Neural cell (in vitro differentiated cells): ENCODE results near the gene HES4. TPM values are rescaled to one million over a fixed set of nuclear protein-coding genes. Genes with fewer than 3 reads are reported as not detected.
A peak's percentile ranks its signal among the peaks of the same experiment; 100 is the strongest.

ENCODE experiments used
- H2AFZ ChIP-seq: fragments of 200-600, 300-800 bp; sonication (generic), shearing (Covaris generic); 2 replicates; pipeline ENCODE4 v1.6.0; 2014; ENCODE audit warnings: low read depth, mild to moderate bottlenecking, antibody characterized with exemption, low read length, moderate library complexity
- H3F3A ChIP-seq: fragments of 200-600 bp; shearing (Covaris generic); 2 replicates; pipeline ENCODE4 v1.6.1; 2016; ENCODE audit warnings: mild to moderate bottlenecking, moderate library complexity, mixed read lengths, antibody characterized with exemption, low read length; ENCODE audit not compliant: insufficient read depth, poor library complexity, severe bottlenecking
- H3K27ac ChIP-seq: fragments of 200-600, 300-800 bp; sonication (generic), shearing (Covaris generic); 2 replicates; pipeline ENCODE4 v1.5.1; 2014; ENCODE audit warnings: mild to moderate bottlenecking, low read length, moderate library complexity
- H3K27me3 ChIP-seq: fragments of 300-800, 200-600 bp; sonication (generic), shearing (Covaris generic); 2 replicates; pipeline ENCODE4 v1.6.0; 2014; ENCODE audit warnings: mild to moderate bottlenecking, low read depth, low read length, moderate library complexity; ENCODE audit not compliant: insufficient read depth
- H3K36me3 ChIP-seq: fragments of 300-800, 200-600 bp; sonication (generic), shearing (Covaris generic); 2 replicates; pipeline ENCODE4 v1.5.1; 2014; ENCODE audit warnings: mild to moderate bottlenecking, antibody characterized with exemption, low read length, moderate library complexity; ENCODE audit not compliant: insufficient read depth
- H3K4me2 ChIP-seq: fragments of 300-800, 200-600 bp; sonication (generic), shearing (Covaris generic); 2 replicates; pipeline ENCODE4 v1.6.0; 2014; ENCODE audit warnings: mild to moderate bottlenecking, low read length
- H3K4me3 ChIP-seq: fragments of 300-800, 200-600 bp; sonication (generic), shearing (Covaris generic); 2 replicates; pipeline ENCODE4 v1.5.1; 2014; ENCODE audit warnings: mild to moderate bottlenecking, low read length, moderate library complexity
- H3K79me2 ChIP-seq: fragments of 200-600 bp; shearing (Covaris generic); replicated peaks from 2 replicates; pipeline ENCODE4 v1.6.0; 2014; ENCODE audit warnings: mild to moderate bottlenecking, low read length, moderate library complexity; ENCODE audit not compliant: insufficient read depth
- H3K9ac ChIP-seq: fragments of 300-800, 200-600 bp; sonication (generic), shearing (Covaris generic); 2 replicates; pipeline ENCODE4 v1.6.1; 2016; ENCODE audit warnings: mild to moderate bottlenecking, low read length, mixed read lengths
- H3K9me2 ChIP-seq: fragments of 200-600 bp; shearing (Covaris generic); 2 replicates; pipeline ENCODE4 v1.6.1; 2016; ENCODE audit warnings: mild to moderate bottlenecking, low read length, mixed read lengths; ENCODE audit not compliant: insufficient read depth
- H3K9me3 ChIP-seq: fragments of 200-600, 300-800 bp; sonication (generic), shearing (Covaris generic); 2 replicates; pipeline ENCODE4 v1.6.1; 2016; ENCODE audit warnings: mild to moderate bottlenecking, mixed run types, low read length, moderate library complexity, mixed read lengths
- H4K20me1 ChIP-seq: fragments of 200-600 bp; shearing (Covaris generic); 2 replicates; pipeline ENCODE4 v1.6.1; 2016; ENCODE audit warnings: mild to moderate bottlenecking, mixed run types; ENCODE audit not compliant: insufficient read depth
- CTCF ChIP-seq: fragments of 450-650 bp; IDR thresholded peaks from 2 replicates; pipeline ENCODE4 v1.5.1; 2014; ENCODE audit warnings: antibody characterized with exemption, mild to moderate bottlenecking, moderate library complexity; ENCODE audit not compliant: poor library complexity, severe bottlenecking
- EP300 ChIP-seq: fragments of 450-650 bp; conservative IDR thresholded peaks from 2 replicates; pipeline ENCODE4 v1.6.1; 2014; ENCODE audit warnings: antibody characterized with exemption, mild to moderate bottlenecking, moderate library complexity; ENCODE audit not compliant: poor library complexity, severe bottlenecking
- EZH2 ChIP-seq: fragments of 200-600, 300-800 bp; shearing (Covaris generic), sonication (generic); IDR thresholded peaks from 2 replicates; pipeline ENCODE4 v1.6.1; 2014; ENCODE audit warnings: antibody characterized with exemption, low read length, borderline replicate concordance, mild to moderate bottlenecking; ENCODE audit not compliant: insufficient read depth, poor library complexity, severe bottlenecking
- MXI1 ChIP-seq: fragments of 450-650 bp; conservative IDR thresholded peaks from 2 replicates; pipeline ENCODE4 v1.6.1; 2014; ENCODE audit warnings: antibody characterized with exemption, mild to moderate bottlenecking; ENCODE audit not compliant: poor library complexity, severe bottlenecking
- POLR2AphosphoS5 ChIP-seq: IDR thresholded peaks from 2 replicates; pipeline ENCODE4 v1.6.1; 2012
- RAD21 ChIP-seq: fragments of 450-650 bp; conservative IDR thresholded peaks from 2 replicates; pipeline ENCODE4 v1.6.1; 2014; ENCODE audit warnings: antibody characterized with exemption, mild to moderate bottlenecking, moderate library complexity
- SMC3 ChIP-seq: fragments of 450-650 bp; conservative IDR thresholded peaks from 2 replicates; pipeline ENCODE4 v1.6.1; 2014; ENCODE audit warnings: antibody characterized with exemption, mild to moderate bottlenecking, moderate library complexity; ENCODE audit not compliant: poor library complexity
- TAF1 ChIP-seq: IDR thresholded peaks from 2 replicates; pipeline ENCODE4 v1.6.1; 2012; ENCODE audit warnings: low read depth
- polyA plus RNA-seq: library from polyadenylated mRNA; depleted of rRNA; stranded (reverse); fragments of >200 nt; gene quantifications from 2 replicates; pipeline ENCODE4 v1.2.3, GENCODE V29; 2014
- TF ChIP-seq, protein P1 (sequence below): IDR thresholded peaks from 2 replicates; pipeline ENCODE4 v1.6.1; 2012; ENCODE audit warnings: borderline replicate concordance

HES4 gene
- polyA plus RNA-seq, 1 donor from 2014 or later, result 196 TPM

DNA sequence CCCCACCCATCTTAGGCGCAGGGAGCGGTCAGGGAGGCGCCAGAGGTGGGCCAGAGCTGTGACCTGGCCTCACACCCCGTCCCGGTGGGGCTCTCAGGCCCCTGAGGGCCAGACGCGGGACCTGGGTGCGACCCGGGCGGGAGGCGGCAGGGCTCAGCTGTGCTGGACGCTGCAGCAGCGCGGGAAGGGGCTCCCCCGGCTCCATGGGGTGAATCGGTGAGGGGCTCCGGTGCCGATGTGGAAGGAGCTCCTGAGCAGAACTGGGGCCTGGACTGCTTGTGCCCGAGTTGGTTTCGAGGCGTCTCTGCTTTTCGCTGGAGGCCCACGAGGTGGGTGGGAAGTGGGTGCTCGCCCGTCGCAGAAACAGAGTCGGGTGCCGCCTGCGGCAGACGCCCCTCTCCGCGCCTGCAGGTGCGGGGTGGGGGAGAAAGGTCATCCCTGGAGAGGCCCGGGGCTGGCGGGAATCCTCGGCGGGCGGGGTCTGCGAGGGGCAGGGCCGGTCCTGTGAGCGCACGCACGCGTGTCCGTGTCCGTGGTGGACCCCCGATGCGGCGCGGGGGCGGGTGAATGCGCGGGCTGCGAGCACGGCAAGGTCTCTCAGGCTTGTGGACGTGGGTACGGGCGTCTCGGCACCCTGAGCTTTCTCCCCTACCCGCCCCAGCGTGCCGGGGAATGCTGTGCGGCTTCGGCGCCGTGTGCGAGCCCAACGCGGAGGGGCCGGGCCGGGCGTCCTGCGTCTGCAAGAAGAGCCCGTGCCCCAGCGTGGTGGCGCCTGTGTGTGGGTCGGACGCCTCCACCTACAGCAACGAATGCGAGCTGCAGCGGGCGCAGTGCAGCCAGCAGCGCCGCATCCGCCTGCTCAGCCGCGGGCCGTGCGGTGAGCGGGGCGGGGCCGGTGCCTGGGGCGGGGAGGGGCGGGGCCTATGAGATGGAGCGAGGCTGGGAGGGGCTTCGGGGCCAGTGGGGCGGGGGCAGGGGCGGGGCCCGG lies 40.4 kb upstream of the HES4 start:
- H3K9me3 ChIP-seq, result no peaks in the 10 kb centered on the region
- peak overlapping the region; percentile 35 for H3K4me2 ChIP-seq
- H3K27me3 ChIP-seq, result no peaks in the 10 kb centered on the region
- no peaks in the 10 kb centered on the region for H4K20me1 ChIP-seq
- no peak overlapping the region for H3K27ac ChIP-seq
- H3K9ac ChIP-seq, result peak overlapping the region; percentile 56
- H3K9me2 ChIP-seq, result no peaks in the 10 kb centered on the region
- peak overlapping the region; percentile 66 for H3K4me3 ChIP-seq
- no peak overlapping the region for H2AFZ ChIP-seq
- TF ChIP-seq EP300, result no peak
- peak; percentile 15 for TF ChIP-seq RAD21
- TF ChIP-seq TAF1, result no peak
- TF ChIP-seq SMC3, result peak; percentile 27
- TF ChIP-seq MXI1, result no peak
- TF ChIP-seq POLR2AphosphoS5, result peak; percentile 22
- TF ChIP-seq, protein P1, sequence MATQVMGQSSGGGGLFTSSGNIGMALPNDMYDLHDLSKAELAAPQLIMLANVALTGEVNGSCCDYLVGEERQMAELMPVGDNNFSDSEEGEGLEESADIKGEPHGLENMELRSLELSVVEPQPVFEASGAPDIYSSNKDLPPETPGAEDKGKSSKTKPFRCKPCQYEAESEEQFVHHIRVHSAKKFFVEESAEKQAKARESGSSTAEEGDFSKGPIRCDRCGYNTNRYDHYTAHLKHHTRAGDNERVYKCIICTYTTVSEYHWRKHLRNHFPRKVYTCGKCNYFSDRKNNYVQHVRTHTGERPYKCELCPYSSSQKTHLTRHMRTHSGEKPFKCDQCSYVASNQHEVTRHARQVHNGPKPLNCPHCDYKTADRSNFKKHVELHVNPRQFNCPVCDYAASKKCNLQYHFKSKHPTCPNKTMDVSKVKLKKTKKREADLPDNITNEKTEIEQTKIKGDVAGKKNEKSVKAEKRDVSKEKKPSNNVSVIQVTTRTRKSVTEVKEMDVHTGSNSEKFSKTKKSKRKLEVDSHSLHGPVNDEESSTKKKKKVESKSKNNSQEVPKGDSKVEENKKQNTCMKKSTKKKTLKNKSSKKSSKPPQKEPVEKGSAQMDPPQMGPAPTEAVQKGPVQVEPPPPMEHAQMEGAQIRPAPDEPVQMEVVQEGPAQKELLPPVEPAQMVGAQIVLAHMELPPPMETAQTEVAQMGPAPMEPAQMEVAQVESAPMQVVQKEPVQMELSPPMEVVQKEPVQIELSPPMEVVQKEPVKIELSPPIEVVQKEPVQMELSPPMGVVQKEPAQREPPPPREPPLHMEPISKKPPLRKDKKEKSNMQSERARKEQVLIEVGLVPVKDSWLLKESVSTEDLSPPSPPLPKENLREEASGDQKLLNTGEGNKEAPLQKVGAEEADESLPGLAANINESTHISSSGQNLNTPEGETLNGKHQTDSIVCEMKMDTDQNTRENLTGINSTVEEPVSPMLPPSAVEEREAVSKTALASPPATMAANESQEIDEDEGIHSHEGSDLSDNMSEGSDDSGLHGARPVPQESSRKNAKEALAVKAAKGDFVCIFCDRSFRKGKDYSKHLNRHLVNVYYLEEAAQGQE, result no peak
- TF ChIP-seq CTCF, result peak; percentile 44
- no peak for TF ChIP-seq EZH2
- H3K79me2 ChIP-seq, result no peaks in the 10 kb centered on the region
- H3F3A ChIP-seq, result no peaks in the 10 kb centered on the region
- no peaks in the 10 kb centered on the region for H3K36me3 ChIP-seq

DNA sequence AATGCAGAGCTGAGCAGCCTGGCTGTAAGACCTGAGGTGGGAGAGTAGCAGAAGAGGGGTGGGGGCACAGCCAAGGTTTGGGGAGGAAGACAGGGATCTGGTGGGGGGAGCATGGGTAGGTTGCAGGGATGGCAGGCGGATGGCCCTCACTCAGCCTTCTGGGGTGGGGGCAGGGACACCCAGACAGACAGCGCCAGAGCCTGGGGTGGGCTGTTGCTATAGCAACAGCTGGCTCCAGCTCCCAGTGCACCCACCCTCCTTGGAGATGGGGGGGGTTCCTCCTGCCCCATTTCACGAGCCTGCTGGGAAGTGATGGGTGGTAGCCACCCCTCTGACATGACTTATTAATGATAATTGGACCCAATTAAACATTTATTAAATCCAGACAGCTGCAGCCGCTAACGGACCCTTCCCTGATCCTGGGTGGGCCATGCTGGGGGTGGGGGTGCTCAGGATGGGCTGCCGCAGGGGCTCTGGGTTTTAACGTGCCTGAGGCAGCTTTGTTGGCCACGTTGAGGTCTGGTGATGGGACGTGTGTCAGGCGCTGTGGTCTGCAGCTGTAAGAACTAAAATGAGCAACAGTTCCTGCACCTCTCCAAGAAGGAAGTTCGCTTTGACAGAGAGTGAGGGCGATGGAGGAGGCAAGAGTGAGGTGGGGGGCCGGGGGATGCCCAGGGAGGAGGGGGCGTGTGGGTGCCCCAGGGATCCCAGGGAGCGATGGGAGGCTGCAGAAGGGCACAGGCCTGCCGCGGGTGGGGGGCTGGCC lies 39.4 kb upstream of the HES4 start:
- Histone ChIP-seq H3K36me3 (no peaks in the 10 kb centered on the region), H3K9ac (peak overlapping the region; percentile 56), H4K20me1 (no peaks in the 10 kb centered on the region), H3K4me2 (no peak overlapping the region), H3K4me3 (peak overlapping the region; percentile 66), H2AFZ (no peak overlapping the region), H3K79me2 (peaks cover 4% of the 10 kb centered on the region), H3K27ac (no peak overlapping the region), H3K27me3 (no peaks in the 10 kb centered on the region), H3K9me2 (no peaks in the 10 kb centered on the region), H3F3A (no peaks in the 10 kb centered on the region), H3K9me3 (no peaks in the 10 kb centered on the region)
- TF ChIP-seq TAF1 (no peak), EZH2 (no peak), CTCF (no peak), POLR2AphosphoS5 (no peak), EP300 (no peak), RAD21 (no peak), MXI1 (no peak), SMC3 (no peak)
- TF ChIP-seq, protein P1, result no peak
